ENCODE results near the gene ZSWIM8.
"Not testable (repeated sequence)": the region's sequence is repeated elsewhere in the genome, so short reads cannot be mapped to it uniquely, and the experiment has no call there.

ZSWIM8 gene

GRCh38 chr10:73785211-73785720 lies at the start of gene ZSWIM8:
Gene ZSWIM8, plus strand, starts transcription at chr10:73785606. Its CDS starts 273 bp downstream, at chr10:73785879.
- H3K27ac ChIP-seq = peak within 1 kb of the TSS; percentile 86
- TF ChIP-seq ZFX (IDR thresholded peaks at IDR 0.05; ENCODE audit: borderline replicate concordance) = no peak
- no peak for TF ChIP-seq CTCF (IDR thresholded peaks at IDR 0.05)

- H3K27ac ChIP-seq = not testable (repeated sequence)
Measured at GRCh38 chr10:73740501-73741254, 44.7 kb upstream of the ZSWIM8 start.

GRCh38 chr10:73742454-73742734 lies 43.0 kb upstream of the ZSWIM8 start:
- H3K27ac ChIP-seq = peak overlapping the region; percentile 90; the same call in 1 of the 2 replicates
- TF ChIP-seq CTCF (IDR thresholded peaks at IDR 0.05) (no peak), ZFX (IDR thresholded peaks at IDR 0.05; ENCODE audit: borderline replicate concordance) (no peak)

GRCh38 chr10:73743327-73743904 lies 42.0 kb upstream of the ZSWIM8 start:
- TF ChIP-seq ZFX (IDR thresholded peaks at IDR 0.05; ENCODE audit: borderline replicate concordance) (no peak), CTCF (IDR thresholded peaks at IDR 0.05) (no peak)

GRCh38 chr10:73743905-73744663 lies 41.3 kb upstream of the ZSWIM8 start, which contains the start of gene SEC24C:
Gene SEC24C, plus strand, starts transcription at chr10:73744372. Its CDS starts 2,461 bp downstream, at chr10:73746833.
- no peak for TF ChIP-seq ZFX (IDR thresholded peaks at IDR 0.05; ENCODE audit: borderline replicate concordance)
- no peak for TF ChIP-seq CTCF (IDR thresholded peaks at IDR 0.05)
- H3K27ac ChIP-seq = peak within 1 kb of the TSS; percentile 90

More at GRCh38 chr10:73743327-73743904, 42.0 kb upstream of the ZSWIM8 start:
- H3K27ac ChIP-seq = peak overlapping the region; percentile 90

GRCh38 chr10:73744664-73744975 lies 40.8 kb upstream of the ZSWIM8 start:
- peak overlapping the region; percentile 90 for H3K27ac ChIP-seq
- TF ChIP-seq ZFX (IDR thresholded peaks at IDR 0.05; ENCODE audit: borderline replicate concordance) (no peak), CTCF (IDR thresholded peaks at IDR 0.05) (no peak)

GRCh38 chr10:73746721-73747120 lies 38.7 kb upstream of the ZSWIM8 start:
- H3K27ac ChIP-seq = no peak overlapping the region
- TF ChIP-seq CTCF (IDR thresholded peaks at IDR 0.05) (no peak), ZFX (IDR thresholded peaks at IDR 0.05; ENCODE audit: borderline replicate concordance) (no peak)
